ENCODE data around the gene BMPR1B. TPM values are rescaled to one million over a fixed set of nuclear protein-coding genes. Genes with fewer than 3 reads are reported as not detected.

Gene BMPR1B
- total RNA-seq, 1 experiment from 2014 or later: not detected

DNA sequence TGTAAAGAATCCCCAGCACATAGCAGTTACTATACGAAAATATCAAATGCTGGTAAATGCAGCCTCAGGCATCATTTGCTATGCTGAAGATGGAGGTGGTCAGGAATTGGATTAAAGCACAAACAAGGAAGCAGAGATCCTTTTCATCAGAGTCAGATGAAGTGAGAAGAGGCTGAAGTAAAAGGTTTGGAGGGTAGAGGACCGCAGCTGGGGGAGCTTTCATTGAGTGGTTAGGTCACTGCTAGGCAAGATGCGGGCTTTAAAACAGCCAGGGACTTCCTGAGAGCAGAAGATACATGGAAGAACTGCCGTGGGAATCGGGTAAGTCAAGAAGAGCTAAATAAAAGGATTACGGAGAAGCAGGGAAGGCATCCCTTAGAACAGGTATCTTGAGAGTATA, 439.6 kb downstream of the BMPR1B start:
- no TSS peak for BruUV-seq (replicated peaks)
- POLR2A ChIA-PET: no interaction called here
- H3K36me3 ChIP-seq (ENCODE audit: control insufficient read depth in 1 of 2, insufficient read depth in 2 of 2, low read length in 2 of 2): no peaks in the 10 kb centered on the region

More for the DNA sequence above, 439.6 kb downstream of the BMPR1B start:
- Histone ChIP-seq H2AFZ (ENCODE audit: low read depth, low read length, poor library complexity, severe bottlenecking) (peak overlapping the region; percentile 48), H3K27ac (ENCODE audit: low read depth, low read length) (no peak overlapping the region), H3K9me3 (ENCODE audit: control insufficient read depth in 1 of 2, insufficient read depth in 1 of 2, low read depth in 1 of 2, low read length in 2 of 2) (no peaks in the 10 kb centered on the region), H3K4me1 (ENCODE audit: control insufficient read depth in 1 of 2, insufficient read depth in 2 of 2, low read length in 2 of 2) (no peaks in the 10 kb centered on the region), H3K79me2 (ENCODE audit: insufficient read depth, low read length) (no peaks in the 10 kb centered on the region), H4K20me1 (ENCODE audit: insufficient read depth) (no peaks in the 10 kb centered on the region), H3K9me2 (ENCODE audit: insufficient read depth) (no peaks in the 10 kb centered on the region), H3K4me2 (ENCODE audit: low read length) (no peak overlapping the region), H3K4me3 (replicated peaks in 1 of 2; ENCODE audit: low read depth in 1 of 2, low read length in 2 of 2) (no peak overlapping the region), H3K9ac (ENCODE audit: low read length) (no peak overlapping the region), H3K27me3 (ENCODE audit: insufficient read depth, low read length) (0 out of 2 replicates have a peak, but pooled peaks cover 2% of the 10 kb centered on the region)
- intact Hi-C loops (cut with micrococcal nuclease): no loop called here
- DNase-seq (ENCODE audit: low read depth, low spot score) (no peak), ATAC-seq (no peak)
- ChIA-PET RAD21 (ENCODE audit: low non-redundant PET in 1 of 2, low total read pairs in 2 of 2, uncharacterized antibody in 2 of 2, unreplicated experiment in 2 of 2) (no interaction called here), CTCF (no interaction called here)
- TF ChIP-seq EGR1 (IDR thresholded peaks at IDR 0.05; ENCODE audit: low read depth) (no peak), SIN3A (IDR thresholded peaks at IDR 0.05; ENCODE audit: low read depth) (no peak), CEBPB (IDR thresholded peaks at IDR 0.05; ENCODE audit: low read depth) (no peak), TCF7L2 (IDR thresholded peaks at IDR 0.05; ENCODE audit: borderline replicate concordance, extremely low read depth, insufficient read depth, insufficient read length) (no peak), ATF3 (IDR thresholded peaks at IDR 0.05) (no peak), FOSL1 (IDR thresholded peaks at IDR 0.05; ENCODE audit: low read depth) (no peak), SRF (IDR thresholded peaks at IDR 0.05; ENCODE audit: low read depth) (no peak), EZH2phosphoT487 (IDR thresholded peaks at IDR 0.05; ENCODE audit: borderline replicate concordance) (no peak), CBX3 (IDR thresholded peaks at IDR 0.05; ENCODE audit: low read depth) (no peak), EZH2 (IDR thresholded peaks at IDR 0.05) (no peak), POLR2AphosphoS5 (IDR thresholded peaks at IDR 0.05; ENCODE audit: low read depth, low read length) (no peak), YY1 (IDR thresholded peaks at IDR 0.05; ENCODE audit: extremely low read depth, insufficient replicate concordance, low read depth, low read length) (no peak), ZFX (IDR thresholded peaks at IDR 0.05) (no peak)
- TF ChIP-seq, protein P1, sequence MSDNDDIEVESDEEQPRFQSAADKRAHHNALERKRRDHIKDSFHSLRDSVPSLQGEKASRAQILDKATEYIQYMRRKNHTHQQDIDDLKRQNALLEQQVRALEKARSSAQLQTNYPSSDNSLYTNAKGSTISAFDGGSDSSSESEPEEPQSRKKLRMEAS (IDR thresholded peaks at IDR 0.05): no peak
- TF ChIP-seq, protein P2, sequence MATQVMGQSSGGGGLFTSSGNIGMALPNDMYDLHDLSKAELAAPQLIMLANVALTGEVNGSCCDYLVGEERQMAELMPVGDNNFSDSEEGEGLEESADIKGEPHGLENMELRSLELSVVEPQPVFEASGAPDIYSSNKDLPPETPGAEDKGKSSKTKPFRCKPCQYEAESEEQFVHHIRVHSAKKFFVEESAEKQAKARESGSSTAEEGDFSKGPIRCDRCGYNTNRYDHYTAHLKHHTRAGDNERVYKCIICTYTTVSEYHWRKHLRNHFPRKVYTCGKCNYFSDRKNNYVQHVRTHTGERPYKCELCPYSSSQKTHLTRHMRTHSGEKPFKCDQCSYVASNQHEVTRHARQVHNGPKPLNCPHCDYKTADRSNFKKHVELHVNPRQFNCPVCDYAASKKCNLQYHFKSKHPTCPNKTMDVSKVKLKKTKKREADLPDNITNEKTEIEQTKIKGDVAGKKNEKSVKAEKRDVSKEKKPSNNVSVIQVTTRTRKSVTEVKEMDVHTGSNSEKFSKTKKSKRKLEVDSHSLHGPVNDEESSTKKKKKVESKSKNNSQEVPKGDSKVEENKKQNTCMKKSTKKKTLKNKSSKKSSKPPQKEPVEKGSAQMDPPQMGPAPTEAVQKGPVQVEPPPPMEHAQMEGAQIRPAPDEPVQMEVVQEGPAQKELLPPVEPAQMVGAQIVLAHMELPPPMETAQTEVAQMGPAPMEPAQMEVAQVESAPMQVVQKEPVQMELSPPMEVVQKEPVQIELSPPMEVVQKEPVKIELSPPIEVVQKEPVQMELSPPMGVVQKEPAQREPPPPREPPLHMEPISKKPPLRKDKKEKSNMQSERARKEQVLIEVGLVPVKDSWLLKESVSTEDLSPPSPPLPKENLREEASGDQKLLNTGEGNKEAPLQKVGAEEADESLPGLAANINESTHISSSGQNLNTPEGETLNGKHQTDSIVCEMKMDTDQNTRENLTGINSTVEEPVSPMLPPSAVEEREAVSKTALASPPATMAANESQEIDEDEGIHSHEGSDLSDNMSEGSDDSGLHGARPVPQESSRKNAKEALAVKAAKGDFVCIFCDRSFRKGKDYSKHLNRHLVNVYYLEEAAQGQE (IDR thresholded peaks at IDR 0.05; ENCODE audit: low read depth): no peak
- TF ChIP-seq, protein P3, sequence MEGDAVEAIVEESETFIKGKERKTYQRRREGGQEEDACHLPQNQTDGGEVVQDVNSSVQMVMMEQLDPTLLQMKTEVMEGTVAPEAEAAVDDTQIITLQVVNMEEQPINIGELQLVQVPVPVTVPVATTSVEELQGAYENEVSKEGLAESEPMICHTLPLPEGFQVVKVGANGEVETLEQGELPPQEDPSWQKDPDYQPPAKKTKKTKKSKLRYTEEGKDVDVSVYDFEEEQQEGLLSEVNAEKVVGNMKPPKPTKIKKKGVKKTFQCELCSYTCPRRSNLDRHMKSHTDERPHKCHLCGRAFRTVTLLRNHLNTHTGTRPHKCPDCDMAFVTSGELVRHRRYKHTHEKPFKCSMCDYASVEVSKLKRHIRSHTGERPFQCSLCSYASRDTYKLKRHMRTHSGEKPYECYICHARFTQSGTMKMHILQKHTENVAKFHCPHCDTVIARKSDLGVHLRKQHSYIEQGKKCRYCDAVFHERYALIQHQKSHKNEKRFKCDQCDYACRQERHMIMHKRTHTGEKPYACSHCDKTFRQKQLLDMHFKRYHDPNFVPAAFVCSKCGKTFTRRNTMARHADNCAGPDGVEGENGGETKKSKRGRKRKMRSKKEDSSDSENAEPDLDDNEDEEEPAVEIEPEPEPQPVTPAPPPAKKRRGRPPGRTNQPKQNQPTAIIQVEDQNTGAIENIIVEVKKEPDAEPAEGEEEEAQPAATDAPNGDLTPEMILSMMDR (IDR thresholded peaks at IDR 0.05 in 2 of 3, conservative IDR thresholded peaks at IDR 0.05 in 1 of 3; ENCODE audit: borderline replicate concordance in 1 of 3, insufficient read depth in 1 of 3, low read depth in 2 of 3, low read length in 2 of 3): no peak

Data from HCT116 (cell line).